Right lobe of liver (tissue), 4 donors: ENCODE data around the gene IGF1R.

ENCODE experiments used
- CTCF ChIP-seq, 4 donors: fragments of 200-600 bp in 3 of 4; fragments of 450-650 bp in 1 of 4; IDR thresholded peaks; one replicate each; pipeline versions ENCODE4 v1.5.1 to v1.8.0; 2016 to 2022; ENCODE audit warnings: antibody characterized with exemption in 4 of 4, mild to moderate bottlenecking in 2 of 4
- POLR2A ChIP-seq: fragments of 450-650 bp; IDR thresholded peaks from one replicate; pipeline ENCODE4 v1.6.1; 2017; ENCODE audit warnings: antibody characterized with exemption, mild to moderate bottlenecking
- donor health status: DM: no; HTN: no; CAD: no.
- donor health status: DM: no; HTN: no; CAD: no.
- donor health status: DM: no; HTN: yes; CAD: no.

GRCh38 chr15:98845138-98845884 lies 197.0 kb downstream of the IGF1R start:
- TF ChIP-seq CTCF (IDR thresholded peaks at IDR 0.05) (no peak), POLR2A (no peak)
